SK-N-MC (cell line): ENCODE results near the gene GALNT5.

Experiments
- EZH2 ChIP-seq: fragments of 200-600 bp; sonication (generic); IDR thresholded peaks from one replicate; pipeline ENCODE4 v1.6.1; 2017; ENCODE audit warnings: antibody characterized with exemption
- POLR2AphosphoS5 ChIP-seq: IDR thresholded peaks from 2 replicates; pipeline ENCODE4 v1.6.1; 2012; ENCODE audit warnings: mild to moderate bottlenecking, low read depth, low read length, borderline replicate concordance

GRCh38 chr2:157307021-157307420, 49.5 kb downstream of the GALNT5 start:
- TF ChIP-seq POLR2AphosphoS5 (no peak), EZH2 (no peak)
